SJCRH30 (cell line): Measurements from ENCODE around the gene VSIG4. TPM values are rescaled to one million over a fixed set of nuclear protein-coding genes. Genes with fewer than 3 reads are reported as not detected.
A peak's percentile ranks its signal among the peaks of the same experiment; 100 is the strongest.

Experiments
- DNase-seq, 2 experiments: peaks; one replicate each; pipeline ENCODE4 v3.0.0-alpha.2; 2015 to 2020
- H3K27ac ChIP-seq: fragments of 250-450 bp; sonication (Bioruptor Pico); 2 replicates; pipeline ENCODE4 v1.5.1; 2020; ENCODE audit warnings: mild to moderate bottlenecking, moderate library complexity
- H3K27me3 ChIP-seq: fragments of 250-450 bp; sonication (Bioruptor Pico); 2 replicates; pipeline ENCODE4 v1.5.1; 2020; ENCODE audit warnings: mild to moderate bottlenecking, moderate library complexity
- H3K36me3 ChIP-seq: fragments of 250-450 bp; sonication (Bioruptor Pico); 2 replicates; pipeline ENCODE4 v1.5.1; 2020; ENCODE audit warnings: mild to moderate bottlenecking, moderate library complexity
- H3K4me1 ChIP-seq: fragments of 250-450 bp; sonication (Bioruptor Pico); 2 replicates; pipeline ENCODE4 v1.5.1; 2020; ENCODE audit warnings: mild to moderate bottlenecking, moderate library complexity
- H3K4me3 ChIP-seq: fragments of 250-450 bp; sonication (Bioruptor Pico); 2 replicates; pipeline ENCODE4 v1.5.1; 2020; ENCODE audit warnings: mild to moderate bottlenecking, moderate library complexity
- H3K9me3 ChIP-seq: fragments of 250-450 bp; sonication (Bioruptor Pico); replicated peaks from 2 replicates; pipeline ENCODE4 v1.5.1; 2020; ENCODE audit warnings: mild to moderate bottlenecking, moderate library complexity
- total RNA-seq: library from RNA; depleted of rRNA; stranded (reverse); fragments of >200 nt; shearing (Covaris generic); gene quantifications from 2 replicates; pipeline ENCODE4 v1.2.3, GENCODE V29; 2014

VSIG4 gene
- total RNA-seq, 1 experiment from 2014 or later = not detected

DNA sequence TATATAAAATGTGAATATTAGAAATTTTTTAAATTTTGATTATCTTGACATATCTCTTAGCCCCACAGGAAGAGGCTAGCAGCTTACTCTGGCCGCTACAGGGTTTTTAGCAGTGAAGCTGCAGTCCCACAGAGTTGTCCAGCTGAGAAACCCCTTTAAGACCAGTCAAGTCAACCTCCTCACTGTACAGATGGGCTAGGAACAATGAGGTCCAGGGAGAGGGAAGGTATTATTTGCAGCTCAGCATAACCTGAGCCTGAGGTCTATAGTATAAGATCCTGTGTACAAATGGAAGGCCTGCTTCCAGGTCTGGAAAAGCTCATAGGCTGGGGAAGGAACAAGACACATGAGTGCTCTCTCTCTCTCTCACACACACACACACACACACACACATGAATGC, 1.8 kb downstream of the VSIG4 start:
- no peaks in the 10 kb centered on the region for H3K36me3 ChIP-seq
- H3K4me1 ChIP-seq = no peaks in the 10 kb centered on the region
- no peak overlapping the region for H3K4me3 ChIP-seq
- no peaks in the 10 kb centered on the region for H3K27me3 ChIP-seq
- no peak for DNase-seq
- no peaks in the 10 kb centered on the region for H3K9me3 ChIP-seq
- H3K27ac ChIP-seq = no peak overlapping the region

DNA sequence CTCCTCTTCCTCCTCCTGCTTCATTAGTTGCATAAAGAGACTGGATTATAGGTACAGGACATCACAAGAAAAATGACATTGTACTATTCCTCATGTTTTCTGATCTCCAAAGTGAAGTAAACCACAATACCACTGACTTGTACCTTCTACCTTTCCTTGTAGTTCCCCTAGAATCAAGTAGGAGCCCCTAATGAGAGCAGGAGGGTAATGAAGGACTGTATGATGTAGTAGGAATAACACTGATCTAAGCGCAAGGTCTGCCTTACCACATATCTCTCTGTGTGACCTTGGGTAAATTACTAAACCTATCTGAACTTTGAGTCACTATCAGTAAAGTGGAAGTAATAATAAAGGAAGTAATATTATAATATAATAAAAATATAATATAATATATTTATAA, 3.6 kb downstream of the VSIG4 start:
- no peak for DNase-seq
- H3K36me3 ChIP-seq = no peaks in the 10 kb centered on the region
- no peak overlapping the region for H3K4me3 ChIP-seq
- H3K27ac ChIP-seq = no peak overlapping the region
- no peaks in the 10 kb centered on the region for H3K27me3 ChIP-seq
- no peaks in the 10 kb centered on the region for H3K4me1 ChIP-seq
- H3K9me3 ChIP-seq = no peaks in the 10 kb centered on the region

DNA sequence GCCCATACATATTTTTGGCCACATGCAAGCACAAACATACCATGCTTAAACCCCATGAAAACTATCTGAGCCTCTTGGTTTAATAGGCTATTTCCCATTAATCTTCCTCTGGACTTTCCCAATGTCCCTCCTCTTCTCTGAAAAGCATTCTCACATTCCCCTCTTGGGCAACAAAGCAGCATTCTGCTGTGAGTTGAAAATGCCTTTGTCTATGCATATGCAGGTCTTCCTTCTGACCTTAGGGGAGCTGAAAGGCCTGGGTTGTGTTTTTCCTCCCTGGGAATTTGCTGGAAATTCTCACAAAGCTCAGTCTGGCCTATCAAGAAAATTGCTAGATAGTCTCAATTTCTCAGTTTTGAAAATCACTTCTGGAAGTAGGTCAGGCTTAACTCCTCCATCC, 4.2 kb downstream of the VSIG4 start:
- H3K36me3 ChIP-seq = no peaks in the 10 kb centered on the region
- H3K4me1 ChIP-seq = no peaks in the 10 kb centered on the region
- H3K27ac ChIP-seq = no peak overlapping the region
- no peak for DNase-seq
- H3K4me3 ChIP-seq = no peak overlapping the region
- no peaks in the 10 kb centered on the region for H3K27me3 ChIP-seq
- no peaks in the 10 kb centered on the region for H3K9me3 ChIP-seq

DNA sequence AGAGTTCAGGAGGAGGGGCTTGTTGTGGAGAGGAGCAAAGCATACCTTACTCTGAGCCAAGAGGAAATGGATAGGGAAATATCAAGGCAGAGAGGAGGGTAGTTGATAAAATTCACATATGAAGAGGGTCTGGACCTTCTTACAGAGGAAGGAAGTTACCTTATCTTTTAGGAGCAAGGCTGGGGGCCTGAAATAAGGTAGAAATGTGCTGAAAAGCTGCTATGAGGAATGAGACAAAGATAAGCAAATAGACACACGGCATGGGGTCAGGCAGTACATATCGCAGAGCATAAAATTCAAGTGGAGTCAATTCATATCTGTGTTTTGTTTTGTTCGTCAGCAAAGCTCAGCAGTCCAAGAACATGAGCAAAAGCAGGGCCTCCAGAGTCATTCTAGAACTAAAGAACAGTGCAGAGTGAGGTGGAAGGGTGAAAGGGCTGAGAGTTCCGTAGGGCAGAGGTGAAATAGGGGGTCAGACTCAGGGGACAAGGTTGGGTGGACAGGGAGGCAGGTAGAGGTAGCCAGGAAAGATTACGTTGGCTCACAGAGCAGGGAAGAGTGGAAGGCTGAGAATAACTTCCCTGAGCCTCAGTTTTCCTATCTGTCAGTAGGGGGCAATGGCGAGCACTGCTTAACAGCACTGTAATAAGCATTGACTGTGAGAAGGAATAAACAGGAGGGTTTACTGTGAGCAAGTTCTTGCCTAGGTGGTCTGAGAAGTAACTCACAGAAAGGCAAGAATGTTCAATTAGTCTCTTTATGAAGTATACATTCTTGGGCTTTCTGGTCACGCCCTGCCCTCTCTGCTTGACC, 9.2 kb downstream of the VSIG4 start:
- H3K27me3 ChIP-seq = no peaks in the 10 kb centered on the region
- DNase-seq = peak in 1 of 2 experiments; percentile 53
- no peak overlapping the region for H3K27ac ChIP-seq
- no peaks in the 10 kb centered on the region for H3K36me3 ChIP-seq
- no peaks in the 10 kb centered on the region for H3K9me3 ChIP-seq
- no peak overlapping the region for H3K4me3 ChIP-seq
- H3K4me1 ChIP-seq = no peaks in the 10 kb centered on the region

DNA sequence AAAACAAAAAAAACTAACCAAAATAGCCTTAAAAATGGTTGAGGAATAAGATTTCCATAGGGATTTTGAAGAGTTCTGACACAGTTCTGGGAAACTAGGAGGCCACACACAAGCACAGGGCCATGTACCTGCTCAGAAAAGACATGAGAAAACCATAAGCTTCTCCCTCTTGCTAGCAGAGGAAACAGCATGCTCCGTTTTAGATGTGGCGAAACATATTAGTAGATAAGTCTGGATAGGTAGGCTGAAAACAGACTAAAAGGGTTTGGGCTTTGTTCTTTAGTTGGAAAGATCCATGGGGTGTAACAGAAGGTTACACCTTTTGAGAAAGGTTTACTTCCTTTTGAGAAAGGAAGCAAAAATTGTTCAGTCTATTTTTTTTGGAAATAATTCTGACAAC, 10.9 kb downstream of the VSIG4 start:
- no peak overlapping the region for H3K27ac ChIP-seq
- H3K27me3 ChIP-seq = no peaks in the 10 kb centered on the region
- no peaks in the 10 kb centered on the region for H3K36me3 ChIP-seq
- no peak for DNase-seq
- H3K4me3 ChIP-seq = no peak overlapping the region
- no peaks in the 10 kb centered on the region for H3K9me3 ChIP-seq
- no peaks in the 10 kb centered on the region for H3K4me1 ChIP-seq

DNA sequence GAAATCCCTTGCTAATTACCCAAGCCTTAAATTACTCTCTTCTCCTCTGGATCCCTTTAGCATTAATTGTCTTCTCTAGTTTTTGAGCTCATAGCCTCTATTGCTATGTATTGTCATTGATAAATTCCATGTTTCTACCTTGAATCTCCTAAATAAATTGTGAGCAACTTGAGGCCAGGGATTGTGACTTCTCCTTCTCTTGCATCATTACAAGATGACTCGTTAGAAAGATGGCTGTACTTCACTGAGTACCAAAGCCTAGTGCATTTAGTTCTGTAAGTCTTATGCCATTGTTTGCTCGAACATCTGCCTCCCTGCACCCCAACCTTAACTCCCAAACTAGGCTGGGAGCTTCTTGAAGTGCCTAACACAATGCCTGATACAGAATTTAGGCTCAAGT, 15.3 kb downstream of the VSIG4 start:
- H3K9me3 ChIP-seq = no peaks in the 10 kb centered on the region
- no peak overlapping the region for H3K4me3 ChIP-seq

DNA sequence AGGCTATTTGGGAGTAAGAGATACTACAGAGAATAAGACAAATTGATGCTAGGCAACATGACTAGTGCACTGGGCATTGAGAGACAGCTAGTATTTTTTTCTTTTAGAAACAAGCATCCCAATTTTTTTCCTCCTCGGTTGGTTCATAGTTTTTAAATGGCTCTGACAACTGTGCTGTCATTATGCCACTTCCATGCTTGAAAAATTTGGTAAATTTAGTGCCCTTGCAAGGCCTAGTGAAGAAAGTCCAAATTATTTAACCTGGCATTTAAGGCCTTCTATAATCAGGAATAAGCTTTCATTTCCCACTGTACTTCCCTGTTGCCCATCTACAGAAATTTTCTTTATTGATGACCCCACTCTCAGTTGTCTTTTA, 15.8 kb downstream of the VSIG4 start:
- DNase-seq = no peak
- Histone ChIP-seq H3K27me3 (no peaks in the 10 kb centered on the region), H3K27ac (no peak overlapping the region), H3K36me3 (no peaks in the 10 kb centered on the region), H3K4me1 (no peaks in the 10 kb centered on the region), H3K9me3 (no peaks in the 10 kb centered on the region), H3K4me3 (no peak overlapping the region)

More for the DNA sequence above, 15.3 kb downstream of the VSIG4 start:
- H3K4me1 ChIP-seq = no peaks in the 10 kb centered on the region
- H3K36me3 ChIP-seq = no peaks in the 10 kb centered on the region
- H3K27me3 ChIP-seq = no peaks in the 10 kb centered on the region
- no peak overlapping the region for H3K27ac ChIP-seq
- DNase-seq = no peak

DNA sequence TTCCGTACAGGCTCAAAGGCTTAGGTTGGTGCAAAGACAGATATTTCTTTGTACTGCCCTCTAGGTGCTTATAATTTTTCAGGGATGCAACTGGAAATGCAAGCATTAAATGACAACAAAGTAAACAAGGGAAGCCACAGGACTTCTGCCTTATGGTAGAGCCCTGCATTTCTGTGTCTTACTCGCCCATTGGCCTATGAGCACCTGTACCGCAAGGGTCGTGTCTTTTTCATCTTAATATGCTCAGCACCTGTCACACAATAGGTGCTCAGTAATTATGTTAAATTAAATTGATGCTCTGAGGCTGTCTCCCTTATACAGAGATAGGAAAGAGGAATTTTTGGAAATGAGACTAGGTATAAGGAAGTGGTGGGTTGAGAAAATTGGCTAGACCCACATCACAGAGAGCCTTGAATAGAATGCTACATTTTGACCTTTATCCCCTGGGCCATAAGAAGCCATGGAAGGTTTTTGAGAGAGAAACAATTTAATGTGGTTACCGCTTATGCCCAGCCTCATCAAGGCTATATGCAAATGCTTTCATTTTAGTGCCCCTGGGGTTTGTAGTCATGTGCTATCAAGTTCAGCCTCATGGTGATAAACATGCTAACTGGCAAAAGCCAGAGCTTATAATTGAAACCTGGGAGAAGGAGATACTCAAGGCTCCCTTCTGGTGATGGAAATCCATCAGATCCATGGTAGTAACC, 16.3 kb downstream of the VSIG4 start:
- Histone ChIP-seq H3K4me1 (no peaks in the 10 kb centered on the region), H3K4me3 (no peak overlapping the region), H3K36me3 (no peaks in the 10 kb centered on the region), H3K9me3 (no peaks in the 10 kb centered on the region), H3K27ac (no peak overlapping the region), H3K27me3 (no peaks in the 10 kb centered on the region)
- DNase-seq = no peak

DNA sequence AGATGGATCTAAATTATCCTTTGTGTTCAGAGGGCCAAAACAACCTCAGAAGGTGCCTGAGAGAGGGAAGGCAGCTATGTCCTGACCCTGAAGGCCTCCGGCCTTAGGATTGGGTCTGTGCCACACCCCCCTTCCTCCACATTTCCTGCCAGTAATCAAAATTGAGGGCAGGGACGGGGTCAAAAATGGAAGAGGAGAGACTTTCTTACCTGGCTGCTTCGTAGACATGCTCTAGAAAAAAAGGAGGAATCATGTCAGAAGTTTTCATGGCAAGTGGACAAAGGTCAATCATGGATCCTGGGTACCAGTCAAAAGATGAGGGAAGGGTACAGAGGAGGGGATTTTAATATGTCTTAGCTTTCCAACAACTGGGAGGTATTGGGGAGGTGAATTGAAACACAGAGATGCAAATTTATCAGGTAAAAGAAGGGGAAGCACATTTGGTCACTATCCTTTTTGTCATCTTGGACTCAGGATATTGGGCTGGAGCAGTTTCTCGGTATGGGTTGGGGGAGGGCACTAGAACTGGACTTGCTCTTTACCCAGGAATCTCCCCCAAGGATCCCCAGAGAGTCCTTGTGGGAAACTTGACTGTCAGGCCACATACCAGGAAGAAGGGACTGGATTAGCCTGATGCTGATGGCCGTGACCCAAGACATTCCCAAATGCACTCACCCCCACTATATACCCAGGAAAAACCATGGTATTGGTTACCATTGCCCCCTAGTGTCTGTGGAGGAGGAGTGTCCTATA, 17.1 kb downstream of the VSIG4 start:
- Histone ChIP-seq H3K36me3 (no peaks in the 10 kb centered on the region), H3K4me3 (no peak overlapping the region), H3K9me3 (no peaks in the 10 kb centered on the region), H3K27me3 (no peaks in the 10 kb centered on the region), H3K27ac (no peak overlapping the region), H3K4me1 (no peaks in the 10 kb centered on the region)
- DNase-seq = peak; percentile 2 to 27

DNA sequence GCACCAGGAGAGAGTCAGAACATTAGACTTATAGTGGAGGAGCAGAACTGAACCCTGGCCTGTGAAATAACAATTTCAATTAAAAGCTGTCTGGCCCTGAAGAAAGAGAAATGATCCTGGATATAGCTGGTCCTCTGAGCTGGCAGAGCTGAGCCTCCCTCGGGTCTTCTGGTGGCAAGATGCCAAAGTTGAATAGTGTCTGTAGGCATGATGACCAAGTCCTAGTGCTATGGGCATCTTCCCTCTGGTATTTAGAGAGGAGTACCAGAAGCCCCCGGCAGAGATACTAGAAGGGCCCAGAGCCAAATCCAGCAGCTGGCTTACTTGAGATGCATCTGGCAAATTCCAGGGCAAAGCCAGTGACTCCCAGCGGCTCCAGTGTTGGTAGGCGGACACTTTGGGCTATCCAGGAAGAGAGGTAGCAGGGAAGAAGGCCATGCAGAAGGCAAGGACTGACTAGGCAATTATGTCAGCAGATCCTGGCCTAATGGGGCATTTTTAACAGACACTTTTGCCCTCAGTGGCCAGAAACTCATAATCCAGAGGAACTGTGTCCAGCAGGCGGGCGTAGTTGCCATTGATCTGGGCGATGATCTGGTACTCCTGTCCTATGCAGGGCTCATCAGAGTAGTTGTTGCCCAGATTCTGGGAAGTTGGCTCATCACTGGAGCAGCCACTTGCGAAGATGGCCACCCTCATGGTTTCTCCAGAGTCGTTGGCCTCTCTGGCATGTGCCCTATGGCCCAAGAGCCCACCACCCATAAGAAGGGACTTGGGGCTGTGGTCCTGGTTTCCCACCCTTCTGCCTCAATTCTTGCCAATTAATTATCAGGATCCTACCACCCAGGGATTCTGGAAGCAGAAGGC, 17.9 kb downstream of the VSIG4 start:
- Histone ChIP-seq H3K27ac (no peak overlapping the region), H3K4me1 (no peaks in the 10 kb centered on the region), H3K36me3 (no peaks in the 10 kb centered on the region), H3K4me3 (no peak overlapping the region), H3K27me3 (no peaks in the 10 kb centered on the region), H3K9me3 (no peaks in the 10 kb centered on the region)
- DNase-seq = no peak

DNA sequence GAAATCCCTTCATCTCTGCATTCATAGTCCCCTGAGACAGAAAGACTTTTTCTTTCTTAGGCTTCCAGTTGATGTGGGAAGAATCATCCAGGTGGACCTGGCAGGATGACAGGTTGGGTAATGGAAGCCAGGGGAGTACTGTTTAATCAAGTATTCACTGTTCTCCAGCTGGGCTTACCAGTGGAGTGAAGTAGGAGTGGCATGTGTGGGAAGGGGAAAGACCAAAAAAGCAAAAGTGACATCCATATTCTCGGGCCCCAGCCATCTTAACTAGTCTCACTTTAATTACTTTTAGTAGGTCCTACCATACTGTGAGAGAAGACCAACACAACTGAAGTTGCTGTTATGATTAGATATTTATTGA, 18.5 kb downstream of the VSIG4 start:
- H3K4me3 ChIP-seq = no peak overlapping the region
- no peaks in the 10 kb centered on the region for H3K4me1 ChIP-seq
- DNase-seq = no peak
- no peak overlapping the region for H3K27ac ChIP-seq
- no peaks in the 10 kb centered on the region for H3K9me3 ChIP-seq
- H3K36me3 ChIP-seq = no peaks in the 10 kb centered on the region
- H3K27me3 ChIP-seq = no peaks in the 10 kb centered on the region

DNA sequence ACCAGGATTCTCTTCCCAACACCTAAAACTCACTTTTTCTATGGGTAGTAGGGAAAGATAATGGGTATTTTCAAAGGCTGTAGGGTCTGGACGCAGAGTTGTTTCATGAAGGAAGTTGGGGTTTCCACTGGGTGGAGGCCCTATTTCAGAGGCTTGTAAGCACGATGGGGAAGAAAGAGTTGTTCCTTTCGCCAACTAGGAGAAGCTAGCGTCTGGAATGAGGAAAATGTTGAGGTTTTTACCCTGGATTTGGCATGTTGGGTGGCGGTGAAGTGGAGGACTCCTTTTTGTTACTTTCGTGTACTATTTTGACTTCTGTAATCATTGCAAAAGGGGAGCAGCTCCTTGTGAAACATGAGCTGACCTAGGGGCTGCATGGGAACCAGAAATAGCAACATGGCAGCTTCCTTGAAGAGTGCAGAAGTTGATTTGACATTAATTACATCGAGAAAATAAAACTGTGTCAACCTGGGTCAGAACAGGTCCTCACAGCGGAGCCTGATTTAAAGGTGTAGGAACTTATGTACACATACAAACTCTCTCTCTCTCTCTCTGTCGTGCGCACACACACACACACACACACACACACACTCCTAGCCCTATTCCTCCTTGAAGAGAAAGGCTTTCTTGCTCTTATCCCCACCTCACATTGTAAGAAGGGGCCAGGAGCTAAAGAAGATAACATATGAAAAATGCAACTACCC, 19.1 kb downstream of the VSIG4 start:
- no peaks in the 10 kb centered on the region for H3K27me3 ChIP-seq
- no peak overlapping the region for H3K4me3 ChIP-seq
- DNase-seq = no peak
- H3K27ac ChIP-seq = no peak overlapping the region
- H3K9me3 ChIP-seq = no peaks in the 10 kb centered on the region
- no peaks in the 10 kb centered on the region for H3K36me3 ChIP-seq
- no peaks in the 10 kb centered on the region for H3K4me1 ChIP-seq

DNA sequence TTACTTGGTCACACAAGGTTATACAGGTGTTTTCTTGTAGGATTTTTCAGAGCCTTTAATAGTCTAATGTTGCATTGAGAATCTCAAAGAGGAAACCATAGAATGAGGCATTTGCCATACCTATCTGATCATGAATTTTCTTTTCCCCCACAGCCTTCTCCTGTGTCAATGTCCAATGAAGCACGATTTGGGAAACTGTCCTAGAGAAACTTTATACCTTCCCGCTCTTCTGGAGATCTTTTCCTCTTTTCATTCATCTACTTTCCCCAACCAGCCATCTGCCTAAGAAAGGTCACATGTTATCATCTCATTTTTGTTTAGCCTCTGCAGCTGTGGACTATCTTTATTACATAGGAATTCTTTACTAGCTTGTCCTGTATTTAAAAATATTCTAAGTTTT, 19.9 kb downstream of the VSIG4 start:
- Histone ChIP-seq H3K4me3 (no peak overlapping the region), H3K36me3 (no peaks in the 10 kb centered on the region), H3K27me3 (no peaks in the 10 kb centered on the region), H3K9me3 (no peaks in the 10 kb centered on the region), H3K4me1 (no peaks in the 10 kb centered on the region), H3K27ac (no peak overlapping the region)
- DNase-seq = no peak

DNA sequence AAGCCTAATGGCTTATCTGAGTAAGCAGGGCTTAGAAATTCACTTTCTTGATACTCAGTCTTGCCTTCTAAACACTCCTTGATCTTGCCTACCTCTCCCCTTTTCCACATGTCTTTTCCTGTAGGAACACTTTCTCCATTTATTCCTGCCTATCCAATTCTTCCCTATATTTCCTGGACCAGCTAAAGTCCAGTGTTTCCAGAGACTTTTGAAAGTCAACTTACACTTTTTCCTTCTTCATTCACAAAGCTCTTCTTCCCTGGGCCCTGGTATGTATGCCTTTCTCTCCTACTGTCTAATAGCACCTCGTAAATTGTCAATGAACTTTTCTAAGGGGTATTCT, 20.6 kb downstream of the VSIG4 start:
- H3K27ac ChIP-seq = no peak overlapping the region
- H3K9me3 ChIP-seq = no peaks in the 10 kb centered on the region
- H3K36me3 ChIP-seq = no peaks in the 10 kb centered on the region
- DNase-seq = no peak
- H3K4me1 ChIP-seq = no peaks in the 10 kb centered on the region
- no peaks in the 10 kb centered on the region for H3K27me3 ChIP-seq
- no peak overlapping the region for H3K4me3 ChIP-seq
